Esophagus muscularis mucosa (tissue), 4 donors: ENCODE results near the gene CRYGB.

Source experiments
- EP300 ChIP-seq: sonication (generic); formaldehyde crosslinking; IDR thresholded peaks from one replicate; pipeline ENCODE4 v1.6.1; 2017; ENCODE audit warnings: antibody characterized with exemption
- POLR2A ChIP-seq: fragments of 450-650 bp; IDR thresholded peaks from one replicate; pipeline ENCODE4 v1.6.1; 2017; ENCODE audit warnings: antibody characterized with exemption, moderate library complexity, mild to moderate bottlenecking, low read depth
- POLR2AphosphoS5 ChIP-seq, 2 donors: sonication (generic); formaldehyde crosslinking; IDR thresholded peaks; one replicate each; pipeline ENCODE4 v1.6.1; 2017; ENCODE audit warnings: antibody characterized with exemption in 2 of 2
- TF ChIP-seq, protein P1 (sequence below), 3 experiments: fragments of 200-600 bp in 2 of 3; fragments of 450-650 bp in 1 of 3; sonication (generic) in 2 of 3; IDR thresholded peaks; one replicate each; pipeline ENCODE4 v1.5.1; 2017 to 2019; ENCODE audit warnings: antibody characterized with exemption in 3 of 3, mild to moderate bottlenecking in 2 of 3, moderate library complexity in 1 of 3

DNA sequence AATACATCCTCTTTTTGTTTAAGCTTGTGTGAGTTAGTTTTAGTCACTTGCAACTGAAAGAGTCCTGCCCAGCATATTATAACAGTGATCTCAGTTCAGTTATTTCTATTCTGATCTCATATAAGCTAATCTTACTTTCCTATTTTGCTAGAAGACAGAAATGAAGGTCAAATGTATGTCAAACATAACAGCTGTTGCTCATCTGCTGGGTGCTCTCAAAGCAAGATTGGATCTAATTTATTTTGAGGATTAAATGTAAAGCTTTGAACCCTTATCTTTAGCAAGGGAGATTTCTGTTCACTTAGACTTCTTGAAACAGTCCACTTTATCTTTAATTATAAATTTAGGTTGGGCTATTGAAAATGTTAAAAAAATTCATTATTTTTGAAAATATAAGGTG, 52.8 kb downstream of the CRYGB start:
- TF ChIP-seq, protein P1, sequence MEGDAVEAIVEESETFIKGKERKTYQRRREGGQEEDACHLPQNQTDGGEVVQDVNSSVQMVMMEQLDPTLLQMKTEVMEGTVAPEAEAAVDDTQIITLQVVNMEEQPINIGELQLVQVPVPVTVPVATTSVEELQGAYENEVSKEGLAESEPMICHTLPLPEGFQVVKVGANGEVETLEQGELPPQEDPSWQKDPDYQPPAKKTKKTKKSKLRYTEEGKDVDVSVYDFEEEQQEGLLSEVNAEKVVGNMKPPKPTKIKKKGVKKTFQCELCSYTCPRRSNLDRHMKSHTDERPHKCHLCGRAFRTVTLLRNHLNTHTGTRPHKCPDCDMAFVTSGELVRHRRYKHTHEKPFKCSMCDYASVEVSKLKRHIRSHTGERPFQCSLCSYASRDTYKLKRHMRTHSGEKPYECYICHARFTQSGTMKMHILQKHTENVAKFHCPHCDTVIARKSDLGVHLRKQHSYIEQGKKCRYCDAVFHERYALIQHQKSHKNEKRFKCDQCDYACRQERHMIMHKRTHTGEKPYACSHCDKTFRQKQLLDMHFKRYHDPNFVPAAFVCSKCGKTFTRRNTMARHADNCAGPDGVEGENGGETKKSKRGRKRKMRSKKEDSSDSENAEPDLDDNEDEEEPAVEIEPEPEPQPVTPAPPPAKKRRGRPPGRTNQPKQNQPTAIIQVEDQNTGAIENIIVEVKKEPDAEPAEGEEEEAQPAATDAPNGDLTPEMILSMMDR (IDR thresholded peaks at IDR 0.05) = no peak
- no peak for TF ChIP-seq POLR2A
- TF ChIP-seq EP300 = no peak
- no peak for TF ChIP-seq POLR2AphosphoS5 (IDR thresholded peaks at IDR 0.05)
